ENCODE measurements around the gene SLC37A1. TPM values are rescaled to one million over a fixed set of nuclear protein-coding genes. Genes with fewer than 3 reads are reported as not detected.

The SLC37A1 gene
- total and polyA plus RNA-seq, 4 donors = 2.0 to 7.2 (median 4.3) TPM

Other genes with a start within 250 kb of the SLC37A1 start
- under 1 TPM; 0.09 to 0.50 TPM for gene TFF3, start 198.4 kb upstream of the SLC37A1 start, total RNA-seq
- gene TFF3, start 198.4 kb upstream of the SLC37A1 start, polyA plus RNA-seq = 1 to 10 TPM; 2.5 to 4.1 TPM
- gene TFF2, start 162.9 kb upstream of the SLC37A1 start, total RNA-seq = not detected
- gene TFF2, start 162.9 kb upstream of the SLC37A1 start, polyA plus RNA-seq = 1 to 10 TPM in 1 of 2 donors, not detected in 1; 1.0 TPM
- gene TFF1, start 147.3 kb upstream of the SLC37A1 start, total RNA-seq = not detected
- not detected for gene TFF1, start 147.3 kb upstream of the SLC37A1 start, polyA plus RNA-seq
- gene TMPRSS3, start 117.8 kb upstream of the SLC37A1 start, total RNA-seq = under 1 TPM in 1 of 2 donors, not detected in 1; 0.50 TPM
- under 1 TPM in 1 of 2 donors, not detected in 1; 0.25 TPM for gene TMPRSS3, start 117.8 kb upstream of the SLC37A1 start, polyA plus RNA-seq
- under 1 TPM; 0.65 to 0.75 TPM for gene UBASH3A, start 110.0 kb upstream of the SLC37A1 start, total RNA-seq
- under 1 TPM; 0.10 to 0.24 TPM for gene UBASH3A, start 110.0 kb upstream of the SLC37A1 start, polyA plus RNA-seq
- gene RSPH1, start 17.6 kb upstream of the SLC37A1 start, total RNA-seq = under 1 TPM; 0.09 to 0.17 TPM
- under 1 TPM in 1 of 2 donors, not detected in 1; 0.16 TPM for gene RSPH1, start 17.6 kb upstream of the SLC37A1 start, polyA plus RNA-seq
- gene PDE9A, start 139.8 kb downstream of the SLC37A1 start, total RNA-seq = 1 to 10 TPM; 3.4 to 4.2 TPM
- gene PDE9A, start 139.8 kb downstream of the SLC37A1 start, polyA plus RNA-seq = 1 to 10 TPM; 1.5 to 1.9 TPM

Data from liver (tissue), 4 donors.